GM19238 (cell line): ENCODE data around the gene GAPT.
A peak's percentile ranks its signal among the peaks of the same experiment; 100 is the strongest.

Source experiments
- DNase-seq: peaks from one replicate; pipeline ENCODE4 v3.0.0; 2011; ENCODE audit warnings: low spot score; ENCODE audit not compliant: insufficient read length

The GAPT gene

GRCh38 chr5:58491216-58491892, at the start of gene GAPT:
Gene GAPT, plus strand, starts transcription at chr5:58491435. Its CDS starts 3,102 bp downstream, at chr5:58494537.
- peak; percentile 8 for DNase-seq

- DNase-seq, result no peak
Measured at GRCh38 chr5:58444805-58445204, 46.4 kb upstream of the GAPT start.

- no peak for DNase-seq
Measured at GRCh38 chr5:58446024-58446423, 45.2 kb upstream of the GAPT start.

- DNase-seq, result no peak
Measured at GRCh38 chr5:58447226-58447625, 44.0 kb upstream of the GAPT start.

- DNase-seq, result no peak
Measured at GRCh38 chr5:58450018-58450417, 41.2 kb upstream of the GAPT start.

GRCh38 chr5:58450811-58451629, 40.2 kb upstream of the GAPT start:
- DNase-seq, result no peak

- no peak for DNase-seq
Measured at GRCh38 chr5:58451732-58452565, 39.3 kb upstream of the GAPT start.

GRCh38 chr5:58452566-58453258, 38.5 kb upstream of the GAPT start:
- no peak for DNase-seq

- no peak for DNase-seq
Measured at GRCh38 chr5:58453306-58453705, 37.9 kb upstream of the GAPT start.

- no peak for DNase-seq
Measured at GRCh38 chr5:58454025-58454424, 37.2 kb upstream of the GAPT start.

- no peak for DNase-seq
Measured at GRCh38 chr5:58455066-58455465, 36.2 kb upstream of the GAPT start.

- no peak for DNase-seq
Measured at GRCh38 chr5:58455480-58455879, 35.8 kb upstream of the GAPT start.

- DNase-seq, result no peak
Measured at GRCh38 chr5:58456026-58456425, 35.2 kb upstream of the GAPT start.

- no peak for DNase-seq
Measured at GRCh38 chr5:58456486-58456885, 34.7 kb upstream of the GAPT start.

GRCh38 chr5:58457050-58457449, 34.2 kb upstream of the GAPT start:
- no peak for DNase-seq

GRCh38 chr5:58458141-58458742, 33.0 kb upstream of the GAPT start:
- no peak for DNase-seq

- DNase-seq, result no peak
Measured at GRCh38 chr5:58458743-58459145, 32.5 kb upstream of the GAPT start.

GRCh38 chr5:58459146-58460001, 31.9 kb upstream of the GAPT start:
- no peak for DNase-seq

- peak; percentile 48 for DNase-seq
Measured at GRCh38 chr5:58460002-58460731, 31.1 kb upstream of the GAPT start, which contains the start of gene PLK2. Gene PLK2, minus strand, starts transcription at chr5:58460086. Its CDS starts 127 bp downstream, at chr5:58459959.
